Left ventricle myocardium inferior (tissue), 1 donor: ENCODE data around the gene PHEX. TPM values are rescaled to one million over a fixed set of nuclear protein-coding genes. Genes with fewer than 3 reads are reported as not detected.

Experiments used
- DNase-seq: peaks from one replicate; pipeline ENCODE4 v3.0.0-alpha.2; 2020
- H3K27ac ChIP-seq: fragments of 200-600 bp; replicated peaks from 2 replicates; pipeline ENCODE4 v1.8.0; 2021
- H3K27me3 ChIP-seq: fragments of 200-600 bp; 2 replicates; pipeline ENCODE4 v1.8.0; 2021; ENCODE audit warnings: low read depth
- H3K36me3 ChIP-seq: fragments of 200-600 bp; 2 replicates; pipeline ENCODE4 v1.8.0; 2021
- H3K4me1 ChIP-seq: fragments of 200-600 bp; 2 replicates; pipeline ENCODE4 v1.8.0; 2021
- H3K4me3 ChIP-seq: fragments of 200-600 bp; 2 replicates; pipeline ENCODE4 v1.8.0; 2021; ENCODE audit warnings: mild to moderate bottlenecking, moderate library complexity
- H3K9me3 ChIP-seq: fragments of 200-600 bp; replicated peaks from 2 replicates; pipeline ENCODE4 v1.8.0; 2021
- CTCF ChIP-seq: fragments of 200-600 bp; IDR thresholded peaks from 2 replicates; pipeline ENCODE4 v1.8.0; 2021; ENCODE audit warnings: antibody characterized with exemption, mild to moderate bottlenecking, borderline replicate concordance
- intact Hi-C: fragments of 100-400 bp; cut with micrococcal nuclease; formaldehyde crosslinking; loops from one replicate; pipeline ENCODE4 v1.11.0; 2022
- total RNA-seq: library from RNA; stranded (reverse); fragmentation: NEBNext Ultra II Directional; extraction: Animal tissue kit (Norgen Biotek cat#: 25700); gene quantifications from one replicate; pipeline ENCODE4 v1.2.1, GENCODE V29; 2021
- donor health status: DM: no; HTN: yes; CAD: no; lungs with severe emphysema.

PHEX gene
- total RNA-seq, 1 donor from 2014 or later, result 0.03 TPM

GRCh38 chrX:22047468-22047867 lies 15.3 kb downstream of the PHEX start:
- intact Hi-C loops, result no loop called here
- H3K27ac ChIP-seq, result no peak overlapping the region
- no peaks in the 10 kb centered on the region for H3K27me3 ChIP-seq
- no peaks in the 10 kb centered on the region for H3K36me3 ChIP-seq
- no peaks in the 10 kb centered on the region for H3K9me3 ChIP-seq
- H3K4me3 ChIP-seq, result no peak overlapping the region
- H3K4me1 ChIP-seq, result no peaks in the 10 kb centered on the region
- no peak for TF ChIP-seq CTCF
- DNase-seq, result no peak

GRCh38 chrX:22053481-22053880 lies 21.4 kb downstream of the PHEX start:
- no peaks in the 10 kb centered on the region for H3K4me1 ChIP-seq
- no peaks in the 10 kb centered on the region for H3K36me3 ChIP-seq
- intact Hi-C loops, result no loop called here
- no peak overlapping the region for H3K27ac ChIP-seq
- no peaks in the 10 kb centered on the region for H3K9me3 ChIP-seq
- TF ChIP-seq CTCF, result no peak
- no peak overlapping the region for H3K4me3 ChIP-seq
- H3K27me3 ChIP-seq, result no peaks in the 10 kb centered on the region
- DNase-seq, result no peak

GRCh38 chrX:22056235-22056634 lies 24.1 kb downstream of the PHEX start:
- TF ChIP-seq CTCF, result no peak
- H3K27ac ChIP-seq, result no peak overlapping the region
- no peaks in the 10 kb centered on the region for H3K9me3 ChIP-seq
- no peaks in the 10 kb centered on the region for H3K27me3 ChIP-seq
- no peaks in the 10 kb centered on the region for H3K4me1 ChIP-seq
- intact Hi-C loops, result no loop called here
- no peak overlapping the region for H3K4me3 ChIP-seq
- no peak for DNase-seq
- no peaks in the 10 kb centered on the region for H3K36me3 ChIP-seq

GRCh38 chrX:22057667-22058066 lies 25.5 kb downstream of the PHEX start:
- Histone ChIP-seq H3K27me3 (no peaks in the 10 kb centered on the region), H3K4me1 (no peaks in the 10 kb centered on the region), H3K36me3 (no peaks in the 10 kb centered on the region), H3K4me3 (no peak overlapping the region), H3K27ac (no peak overlapping the region), H3K9me3 (no peaks in the 10 kb centered on the region)
- no peak for DNase-seq
- TF ChIP-seq CTCF, result no peak
- intact Hi-C loops, result no loop called here

- TF ChIP-seq CTCF, result no peak
- no peaks in the 10 kb centered on the region for H3K27me3 ChIP-seq
- no peak overlapping the region for H3K27ac ChIP-seq
- no peaks in the 10 kb centered on the region for H3K36me3 ChIP-seq
- H3K9me3 ChIP-seq, result no peaks in the 10 kb centered on the region
- no peak for DNase-seq
- H3K4me1 ChIP-seq, result no peaks in the 10 kb centered on the region
- intact Hi-C loops, result no loop called here
- H3K4me3 ChIP-seq, result no peak overlapping the region
Measured at GRCh38 chrX:22059775-22060174, 27.6 kb downstream of the PHEX start.
